AG04450 (cell line): ENCODE measurements around the gene CDKN2C. TPM values are rescaled to one million over a fixed set of nuclear protein-coding genes. Genes with fewer than 3 reads are reported as not detected.

Source experiments
- CTCF ChIA-PET: fragments of 300-600, 350-600 bp; formaldehyde crosslinking; extraction: SDS; loops from one replicate; lab custom pipeline; 2022; ENCODE audit warnings: antibody characterized with exemption, inconsistent platforms; lab: Charles Lee
- POLR2A ChIA-PET: fragments of 350-600 bp; formaldehyde crosslinking; extraction: SDS; loops from one replicate; lab custom pipeline; 2021; ENCODE audit warnings: antibody characterized with exemption, inconsistent platforms; lab: Yijun Ruan, JAX
- DNase-seq: peaks from one replicate; pipeline ENCODE4 v3.0.0-alpha.2; 2011; ENCODE audit warnings: low read depth, low spot score
- H3K27ac ChIP-seq: one replicate; pipeline ENCODE4 v1.5.1; 2012; ENCODE audit warnings: low read depth, low read length, control low read depth
- H3K27me3 ChIP-seq: one replicate; pipeline ENCODE4 v1.6.0; 2012; ENCODE audit warnings: low read length; ENCODE audit not compliant: control insufficient read depth, insufficient read depth
- H3K4me3 ChIP-seq: 2 replicates; pipeline ENCODE4 v1.5.1; 2011; ENCODE audit warnings: mild to moderate bottlenecking, low read depth, low read length, control low read depth
- H3K9me3 ChIP-seq: 2 replicates; pipeline ENCODE4 v1.5.1; 2012; ENCODE audit warnings: low read length; ENCODE audit not compliant: control insufficient read depth, insufficient read depth
- CTCF ChIP-seq: IDR thresholded peaks from 2 replicates; pipeline ENCODE4 v1.5.1; 2011; ENCODE audit warnings: low read depth, low read length, control low read depth, inconsistent platforms
- polyA plus RNA-seq: library from polyadenylated mRNA; depleted of rRNA; stranded (reverse); fragments of >200 nt; gene quantifications from 2 replicates; pipeline ENCODE4 v1.2.3, GENCODE V29; 2011

Gene CDKN2C
- polyA plus RNA-seq, 1 experiment, result 12.5 TPM

DNA sequence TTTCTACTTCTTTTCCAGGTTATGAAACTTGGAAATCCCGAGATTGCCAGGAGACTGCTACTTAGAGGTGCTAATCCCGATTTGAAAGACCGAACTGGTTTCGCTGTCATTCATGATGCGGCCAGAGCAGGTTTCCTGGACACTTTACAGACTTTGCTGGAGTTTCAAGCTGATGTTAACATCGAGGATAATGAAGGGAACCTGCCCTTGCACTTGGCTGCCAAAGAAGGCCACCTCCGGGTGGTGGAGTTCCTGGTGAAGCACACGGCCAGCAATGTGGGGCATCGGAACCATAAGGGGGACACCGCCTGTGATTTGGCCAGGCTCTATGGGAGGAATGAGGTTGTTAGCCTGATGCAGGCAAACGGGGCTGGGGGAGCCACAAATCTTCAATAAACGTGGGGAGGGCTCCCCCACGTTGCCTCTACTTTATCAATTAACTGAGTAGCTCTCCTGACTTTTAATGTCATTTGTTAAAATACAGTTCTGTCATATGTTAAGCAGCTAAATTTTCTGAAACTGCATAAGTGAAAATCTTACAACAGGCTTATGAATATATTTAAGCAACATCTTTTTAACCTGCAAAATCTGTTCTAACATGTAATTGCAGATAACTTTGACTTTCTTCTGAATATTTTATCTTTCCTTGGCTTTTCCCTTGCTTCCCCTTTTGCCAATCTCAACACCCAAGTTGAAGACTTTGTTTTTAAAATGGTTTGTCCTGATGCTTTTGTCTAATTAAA is 4.0 kb downstream of the CDKN2C start:
- ChIA-PET POLR2A (no interaction called here), CTCF (interaction anchor here (1.5 kb wide), 1 partner anchor 218 kb away, joined by 3 read pairs; no protein-coding TSS in a partner anchor)
- no peak for DNase-seq
- Histone ChIP-seq H3K4me3 (no peak overlapping the region), H3K27me3 (no peaks in the 10 kb centered on the region), H3K9me3 (no peaks in the 10 kb centered on the region), H3K27ac (no peak overlapping the region)
- TF ChIP-seq CTCF, result no peak

DNA sequence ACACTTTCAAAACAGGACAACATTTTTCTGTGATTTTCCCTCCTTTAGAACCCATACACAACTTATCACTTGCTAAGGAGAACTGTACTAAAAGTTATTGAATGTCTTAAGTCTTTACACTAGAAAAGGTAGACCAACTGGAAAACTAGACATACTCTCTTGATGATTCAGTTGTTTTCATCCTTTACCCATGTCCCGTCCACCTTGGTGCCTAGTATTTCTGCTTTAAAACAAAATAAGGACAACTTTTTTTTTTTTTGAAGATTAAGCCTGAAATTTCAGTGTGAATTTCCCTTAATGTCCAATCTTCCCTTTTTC is 4.5 kb downstream of the CDKN2C start:
- no peaks in the 10 kb centered on the region for H3K9me3 ChIP-seq
- TF ChIP-seq CTCF, result no peak
- no peaks in the 10 kb centered on the region for H3K27me3 ChIP-seq
- DNase-seq, result no peak
- no peak overlapping the region for H3K27ac ChIP-seq
- ChIA-PET POLR2A (no interaction called here), CTCF (no interaction called here)
- no peak overlapping the region for H3K4me3 ChIP-seq

DNA sequence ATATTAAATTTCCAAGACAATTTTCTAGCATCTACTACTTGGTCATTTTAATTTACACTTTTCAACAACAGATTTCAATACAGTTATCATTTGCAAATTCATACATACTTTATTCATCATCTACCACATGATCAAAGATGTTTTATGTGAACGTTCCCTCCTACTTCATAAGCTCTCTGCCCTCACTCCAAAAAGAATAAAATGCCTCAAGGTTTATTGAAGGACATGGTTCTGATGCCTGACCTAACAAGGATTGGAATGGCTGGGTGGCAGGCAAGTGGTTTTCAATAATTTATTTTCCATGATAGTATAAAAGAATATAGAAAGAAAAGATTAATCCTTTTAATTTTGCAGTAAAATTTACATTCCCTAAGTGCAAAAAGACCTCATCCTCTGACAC is 5.4 kb downstream of the CDKN2C start:
- no peak for DNase-seq
- no peak overlapping the region for H3K4me3 ChIP-seq
- POLR2A ChIA-PET, result no interaction called here
- no peak for TF ChIP-seq CTCF
- no peaks in the 10 kb centered on the region for H3K27me3 ChIP-seq
- no peaks in the 10 kb centered on the region for H3K9me3 ChIP-seq
- H3K27ac ChIP-seq, result no peak overlapping the region
- CTCF ChIA-PET, result no interaction called here

GRCh38 chr1:50976111-50976889 is 6.3 kb downstream of the CDKN2C start:
- ChIA-PET CTCF (interaction anchor here (1.6 kb wide), 1 partner anchor 213 kb away, joined by 4 read pairs; no protein-coding TSS in a partner anchor), POLR2A (interaction anchor here (1.4 kb wide), 1 partner anchor 8 kb away, joined by 13 read pairs; no protein-coding TSS in a partner anchor)
- no peak for DNase-seq
- Histone ChIP-seq H3K9me3 (no peaks in the 10 kb centered on the region), H3K4me3 (peak overlapping the region; percentile 72), H3K27ac (peak overlapping the region; percentile 77), H3K27me3 (no peaks in the 10 kb centered on the region)
- no peak for TF ChIP-seq CTCF
